HCT116 (cell line): ENCODE data around the gene JAM3.

Source experiments
- CTCF ChIP-seq, 3 experiments: fragments of 200-600 bp in 1 of 3; sonication (generic) in 1 of 3; IDR thresholded peaks in 2 of 3; conservative IDR thresholded peaks in 1 of 3; 2 replicates each; pipeline ENCODE4 v1.5.1; 2012 to 2017; ENCODE audit warnings: low read depth in 2 of 3, low read length in 2 of 3, antibody characterized with exemption in 1 of 3, borderline replicate concordance in 1 of 3, control low read depth in 1 of 3, mild to moderate bottlenecking in 1 of 3, mixed read lengths in 1 of 3, mixed run types in 1 of 3, moderate library complexity in 1 of 3; ENCODE audit not compliant: insufficient read depth in 1 of 3
- JUND ChIP-seq: IDR thresholded peaks from 2 replicates; pipeline ENCODE4 v1.6.1; 2012
- MAX ChIP-seq: IDR thresholded peaks from 2 replicates; pipeline ENCODE4 v1.6.1; 2012
- POLR2A ChIP-seq: IDR thresholded peaks from 2 replicates; pipeline ENCODE4 v1.7.0; 2011; ENCODE audit warnings: borderline replicate concordance; ENCODE audit not compliant: insufficient read depth, insufficient read length; ENCODE audit errors: extremely low read depth
- POLR2AphosphoS5 ChIP-seq: IDR thresholded peaks from 2 replicates; pipeline ENCODE4 v1.6.1; 2011; ENCODE audit warnings: mild to moderate bottlenecking, low read depth, low read length, moderate library complexity
- REST ChIP-seq: IDR thresholded peaks from 2 replicates; pipeline ENCODE4 v1.6.1; 2012; ENCODE audit warnings: low read depth
- ZNF274 ChIP-seq: fragments of 200-500 bp; sonication (Bioruptor generic); IDR thresholded peaks from 2 replicates; pipeline ENCODE4 v1.6.1; 2014; ENCODE audit warnings: mild to moderate bottlenecking, low read depth, low read length, inconsistent platforms

GRCh38 chr11:134097166-134097565 is 28.3 kb downstream of the JAM3 start:
- TF ChIP-seq CTCF (IDR thresholded peaks at IDR 0.05 in 2 of 3, conservative IDR thresholded peaks at IDR 0.05 in 1 of 3; ENCODE audit: borderline replicate concordance in 1 of 3, insufficient read depth in 1 of 3, low read depth in 2 of 3, low read length in 2 of 3) (no peak), REST (no peak), JUND (no peak), POLR2AphosphoS5 (no peak), MAX (no peak), POLR2A (no peak), ZNF274 (no peak)
